Fibroblast of lung (primary cell): ENCODE data around the gene GLYR1.

Experiments
- CTCF ChIP-seq, 2 donors: IDR thresholded peaks in 1 of 2; conservative IDR thresholded peaks in 1 of 2; 1 replicate in 1 of 2; 2 replicates in 1 of 2; pipeline ENCODE4 v1.5.1; 2011 to 2012; ENCODE audit warnings: low read length in 2 of 2, control low read depth in 1 of 2, inconsistent platforms in 1 of 2, low read depth in 1 of 2, mild to moderate bottlenecking in 1 of 2
- EZH2 ChIP-seq: IDR thresholded peaks from 2 replicates; pipeline ENCODE4 v1.5.1; 2012; ENCODE audit warnings: low read length, control low read depth, mild to moderate bottlenecking; ENCODE audit errors: missing control alignments

GRCh38 chr16:4783251-4783950, 63.7 kb downstream of the GLYR1 start:
- no peak for TF ChIP-seq CTCF (conservative IDR thresholded peaks at IDR 0.05 in 1 of 2, IDR thresholded peaks at IDR 0.05 in 1 of 2; ENCODE audit: low read depth in 1 of 2, low read length in 2 of 2)
- no peak for TF ChIP-seq EZH2
